ENCODE results near the gene VCL. TPM values are rescaled to one million over a fixed set of nuclear protein-coding genes. Genes with fewer than 3 reads are reported as not detected.

The VCL gene
- total RNA-seq, 2 donors from 2014 or later: 109 to 214 TPM

GRCh38 chr10:74096777-74097176, 98.9 kb downstream of the VCL start:
- Histone ChIP-seq H3K4me1 (ENCODE audit: control insufficient read depth, insufficient read depth, low read length) (no peaks in the 10 kb centered on the region), H3K4me3 (ENCODE audit: low read length) (no peak overlapping the region), H3K27ac (ENCODE audit: low read depth, low read length) (no peak overlapping the region), H3K9me3 (ENCODE audit: control insufficient read depth, low read length) (no peaks in the 10 kb centered on the region), H3K27me3 (ENCODE audit: control insufficient read depth, insufficient read depth, low read length, poor library complexity, severe bottlenecking) (no peaks in the 10 kb centered on the region), H3K36me3 (ENCODE audit: control insufficient read depth, insufficient read depth, low read length) (peaks cover 94% of the 10 kb centered on the region), H3K9ac (ENCODE audit: extremely low read depth, low read length, poor library complexity, severe bottlenecking) (no peak overlapping the region)
- WGBS, 2 experiments (ENCODE audit: insufficient coverage in 1 of 2, insufficient read length in 1 of 2): 98 to 100% methylated on average over 2 of the region's 2 CpGs
- Mint-ChIP-seq H3K9me3 (no peaks in the 10 kb centered on the region), H3K4me3 (no peak overlapping the region), H3K36me3 (ENCODE audit: low read depth) (peaks cover 87% of the 10 kb centered on the region), H3K27me3 (ENCODE audit: insufficient read depth) (no peaks in the 10 kb centered on the region), H3K4me1 (peaks cover 2% of the 10 kb centered on the region), H3K27ac (peak overlapping the region; percentile 41)
- TF ChIP-seq CTCF (conservative IDR thresholded peaks at IDR 0.05): no peak
- DNase-seq: no peak

DNA sequence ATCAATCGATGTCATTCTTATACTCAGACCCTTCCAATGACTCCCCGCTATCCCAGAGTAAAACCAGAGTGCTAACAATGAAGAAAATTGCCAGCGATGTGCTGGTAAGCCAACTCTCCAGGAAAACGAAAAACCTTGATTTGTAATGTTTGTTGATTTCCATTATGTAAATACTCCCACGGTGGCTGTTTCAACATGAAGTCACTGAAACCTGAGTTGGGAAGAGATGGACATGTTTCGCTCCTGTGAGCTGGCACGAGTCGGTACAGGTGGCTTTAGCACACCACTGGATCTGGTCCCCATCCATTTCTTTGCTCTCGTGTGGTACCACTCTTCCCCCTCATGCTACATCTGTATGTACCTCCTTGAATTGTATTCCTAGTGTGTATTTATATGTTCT, 99.9 kb downstream of the VCL start:
- Histone ChIP-seq H3K27me3 (ENCODE audit: control insufficient read depth, insufficient read depth, low read length, poor library complexity, severe bottlenecking) (no peaks in the 10 kb centered on the region), H3K4me1 (ENCODE audit: control insufficient read depth, insufficient read depth, low read length) (no peaks in the 10 kb centered on the region), H3K9ac (ENCODE audit: extremely low read depth, low read length, poor library complexity, severe bottlenecking) (no peak overlapping the region), H3K36me3 (ENCODE audit: control insufficient read depth, insufficient read depth, low read length) (peaks cover 95% of the 10 kb centered on the region), H3K4me3 (ENCODE audit: low read length) (no peak overlapping the region), H3K27ac (ENCODE audit: low read depth, low read length) (no peak overlapping the region), H3K9me3 (ENCODE audit: control insufficient read depth, low read length) (no peaks in the 10 kb centered on the region)
- Mint-ChIP-seq H3K4me3 (no peak overlapping the region), H3K36me3 (ENCODE audit: low read depth) (peaks cover 87% of the 10 kb centered on the region), H3K9me3 (no peaks in the 10 kb centered on the region), H3K4me1 (no peaks in the 10 kb centered on the region), H3K27ac (no peak overlapping the region), H3K27me3 (ENCODE audit: insufficient read depth) (no peaks in the 10 kb centered on the region)
- WGBS, 2 experiments (ENCODE audit: insufficient coverage in 1 of 2, insufficient read length in 1 of 2): 94 to 98% methylated on average over 6 to 9 of the region's 9 CpGs
- no peak for TF ChIP-seq CTCF (conservative IDR thresholded peaks at IDR 0.05)
- DNase-seq: no peak

- no peak overlapping the region for H3K9ac ChIP-seq (ENCODE audit: extremely low read depth, low read length, poor library complexity, severe bottlenecking)
- Mint-ChIP-seq H3K9me3 (no peaks in the 10 kb centered on the region), H3K36me3 (ENCODE audit: low read depth) (peaks cover 87% of the 10 kb centered on the region), H3K4me3 (no peak overlapping the region), H3K27ac (peak overlapping the region; percentile 11), H3K27me3 (ENCODE audit: insufficient read depth) (no peaks in the 10 kb centered on the region), H3K4me1 (no peaks in the 10 kb centered on the region)
- no peak for TF ChIP-seq CTCF (conservative IDR thresholded peaks at IDR 0.05)
- H3K36me3 ChIP-seq (ENCODE audit: control insufficient read depth, insufficient read depth, low read length): peaks cover 95% of the 10 kb centered on the region
- no peaks in the 10 kb centered on the region for H3K27me3 ChIP-seq (ENCODE audit: control insufficient read depth, insufficient read depth, low read length, poor library complexity, severe bottlenecking)
- no peaks in the 10 kb centered on the region for H3K9me3 ChIP-seq (ENCODE audit: control insufficient read depth, low read length)
- no peak overlapping the region for H3K27ac ChIP-seq (ENCODE audit: low read depth, low read length)
- 86 to 89% methylated on average over 2 to 3 of the region's 3 CpGs for WGBS, 2 experiments (ENCODE audit: insufficient coverage in 1 of 2, insufficient read length in 1 of 2)
- H3K4me1 ChIP-seq (ENCODE audit: control insufficient read depth, insufficient read depth, low read length): no peaks in the 10 kb centered on the region
- no peak for DNase-seq
- H3K4me3 ChIP-seq (ENCODE audit: low read length): no peak overlapping the region
These were observed 101.5 kb downstream of the VCL start for GRCh38 chr10:74099420-74099819.
